ENCODE results near the gene METTL25B.

DNA sequence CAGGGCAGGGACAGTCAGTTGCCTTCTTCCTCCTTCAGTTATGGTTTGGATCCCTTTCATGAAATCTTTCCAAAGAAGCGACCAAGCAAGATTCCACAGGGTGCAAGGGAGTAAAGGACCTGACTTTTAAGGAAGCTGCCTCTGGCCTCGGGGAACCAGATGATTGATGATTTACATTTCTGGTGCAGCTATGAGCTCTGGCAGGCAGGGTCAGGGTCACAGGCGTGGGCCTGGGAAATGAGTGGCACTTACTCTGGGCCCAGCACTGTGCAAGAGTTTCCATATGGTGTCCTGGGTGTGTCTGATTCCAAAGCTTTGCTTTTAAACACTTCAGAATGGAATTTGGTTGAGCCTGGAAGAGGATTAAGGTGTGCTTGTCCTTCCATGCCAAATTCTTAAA, 15.6 kb upstream of the METTL25B start:
- no peak for TF ChIP-seq POLR2A (IDR thresholded peaks at IDR 0.05)
- TF ChIP-seq, protein P1, sequence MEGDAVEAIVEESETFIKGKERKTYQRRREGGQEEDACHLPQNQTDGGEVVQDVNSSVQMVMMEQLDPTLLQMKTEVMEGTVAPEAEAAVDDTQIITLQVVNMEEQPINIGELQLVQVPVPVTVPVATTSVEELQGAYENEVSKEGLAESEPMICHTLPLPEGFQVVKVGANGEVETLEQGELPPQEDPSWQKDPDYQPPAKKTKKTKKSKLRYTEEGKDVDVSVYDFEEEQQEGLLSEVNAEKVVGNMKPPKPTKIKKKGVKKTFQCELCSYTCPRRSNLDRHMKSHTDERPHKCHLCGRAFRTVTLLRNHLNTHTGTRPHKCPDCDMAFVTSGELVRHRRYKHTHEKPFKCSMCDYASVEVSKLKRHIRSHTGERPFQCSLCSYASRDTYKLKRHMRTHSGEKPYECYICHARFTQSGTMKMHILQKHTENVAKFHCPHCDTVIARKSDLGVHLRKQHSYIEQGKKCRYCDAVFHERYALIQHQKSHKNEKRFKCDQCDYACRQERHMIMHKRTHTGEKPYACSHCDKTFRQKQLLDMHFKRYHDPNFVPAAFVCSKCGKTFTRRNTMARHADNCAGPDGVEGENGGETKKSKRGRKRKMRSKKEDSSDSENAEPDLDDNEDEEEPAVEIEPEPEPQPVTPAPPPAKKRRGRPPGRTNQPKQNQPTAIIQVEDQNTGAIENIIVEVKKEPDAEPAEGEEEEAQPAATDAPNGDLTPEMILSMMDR (IDR thresholded peaks at IDR 0.05): no peak
